IPS-15b (cell line): Measurements from ENCODE around the gene MDC1.

Experiments
- H3K27me3 ChIP-seq: one replicate; pipeline ENCODE4 v1.6.1; 2013; ENCODE audit warnings: low read length; ENCODE audit not compliant: control insufficient read depth, insufficient read depth
- H3K36me3 ChIP-seq: one replicate; pipeline ENCODE4 v1.6.1; 2013; ENCODE audit warnings: low read length; ENCODE audit not compliant: control insufficient read depth, insufficient read depth
- H3K4me1 ChIP-seq: one replicate; pipeline ENCODE4 v1.6.1; 2013; ENCODE audit warnings: mild to moderate bottlenecking, low read length; ENCODE audit not compliant: control insufficient read depth, insufficient read depth
- H3K4me3 ChIP-seq: one replicate; pipeline ENCODE4 v1.5.1; 2013; ENCODE audit warnings: low read depth, low read length
- H3K9ac ChIP-seq: one replicate; pipeline ENCODE4 v1.6.1; 2013; ENCODE audit warnings: low read depth, mild to moderate bottlenecking, low read length
- H3K9me3 ChIP-seq: one replicate; pipeline ENCODE4 v1.6.1; 2013; ENCODE audit warnings: mild to moderate bottlenecking, low read length; ENCODE audit not compliant: control insufficient read depth, insufficient read depth

The MDC1 gene

GRCh38 chr6:30654798-30655742, 62.0 kb downstream of the MDC1 start:
- peaks cover 49% of the 10 kb centered on the region for H3K36me3 ChIP-seq
- H3K27me3 ChIP-seq: no peaks in the 10 kb centered on the region
- no peaks in the 10 kb centered on the region for H3K4me1 ChIP-seq
- H3K9me3 ChIP-seq: no peaks in the 10 kb centered on the region
- no peak overlapping the region for H3K9ac ChIP-seq
- no peak overlapping the region for H3K4me3 ChIP-seq

- Histone ChIP-seq H3K4me3 (no peak overlapping the region), H3K27me3 (no peaks in the 10 kb centered on the region), H3K9ac (no peak overlapping the region), H3K36me3 (peaks cover 25% of the 10 kb centered on the region), H3K4me1 (peaks cover 4% of the 10 kb centered on the region), H3K9me3 (no peaks in the 10 kb centered on the region)
Measured at GRCh38 chr6:30651143-30651542, 65.9 kb downstream of the MDC1 start.
